ENCODE measurements around the gene CDC42EP2. TPM values are rescaled to one million over a fixed set of nuclear protein-coding genes. Genes with fewer than 3 reads are reported as not detected.

Gene CDC42EP2
- polyA plus RNA-seq, 1 donor (not counting 4 experiments of a cell fraction or from before 2014, with no cell fraction given) = 6.1 TPM

DNA sequence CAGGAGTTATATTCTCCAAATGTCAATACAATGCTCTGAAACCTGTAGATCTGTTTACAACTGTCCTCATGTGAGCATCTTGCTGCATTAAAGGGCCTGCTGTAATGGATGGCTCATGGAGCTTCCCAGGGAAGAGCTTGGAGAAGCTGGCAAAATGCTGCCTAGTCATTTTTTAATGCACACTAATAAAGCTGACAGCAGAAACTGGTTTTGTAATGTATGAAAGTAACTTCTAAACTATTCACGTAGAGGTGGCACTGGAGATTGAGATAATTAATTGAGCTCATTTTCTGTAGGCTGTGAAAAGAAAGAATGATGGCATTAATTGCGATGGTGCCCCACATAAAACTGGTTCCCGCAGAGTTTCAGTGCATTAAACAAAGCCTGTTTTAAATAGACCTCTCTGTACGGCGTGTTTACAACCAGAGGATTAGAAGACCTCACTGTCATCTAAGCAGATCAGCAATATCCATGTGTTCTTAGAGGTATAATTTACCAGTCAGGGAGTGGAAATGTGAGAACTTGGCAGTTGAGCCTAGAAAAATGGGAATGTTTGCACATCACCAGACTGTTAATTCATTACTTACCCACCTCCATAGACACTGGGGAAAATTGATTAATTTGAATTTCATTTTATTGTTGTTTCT lies 36.9 kb upstream of the CDC42EP2 start:
- Histone ChIP-seq H3K4me3 (ENCODE audit: control insufficient read depth in 2 of 3, extremely low read depth in 1 of 3, insufficient read depth in 2 of 3, low read depth in 1 of 3, low read length in 3 of 3) (no peak overlapping the region), H3K4me1 (ENCODE audit: control insufficient read depth, extremely low read depth, insufficient read depth, low read length) (peaks cover 27% of the 10 kb centered on the region), H3K27ac (ENCODE audit: control insufficient read depth, insufficient read depth, low read length) (no peak overlapping the region), H3K79me2 (ENCODE audit: control insufficient read depth, insufficient read depth, low read length) (no peaks in the 10 kb centered on the region), H3K27me3 (ENCODE audit: control insufficient read depth, extremely low read depth, insufficient read depth, low read length) (no peaks in the 10 kb centered on the region), H3K4me2 (ENCODE audit: control insufficient read depth, extremely low read depth, insufficient read depth, low read depth, low read length) (no peak overlapping the region), H3K9ac (ENCODE audit: control insufficient read depth, extremely low read depth, insufficient read depth, low read length) (no peak overlapping the region), H2AFZ (ENCODE audit: control insufficient read depth, low read length) (no peak overlapping the region), H4K20me1 (ENCODE audit: control insufficient read depth, extremely low read depth, insufficient read depth, low read length) (no peaks in the 10 kb centered on the region), H3K36me3 (ENCODE audit: control insufficient read depth in 2 of 2, extremely low read depth in 1 of 2, insufficient read depth in 2 of 2, low read length in 2 of 2) (peaks cover 9 to 28% of the 10 kb centered on the region in 2 experiments), H3K9me3 (ENCODE audit: control insufficient read depth, low read depth, low read length) (no peaks in the 10 kb centered on the region), H3K9me1 (ENCODE audit: control insufficient read depth, extremely low read depth, insufficient read depth, low read length) (no peaks in the 10 kb centered on the region)
- DNase-seq (ENCODE audit: low read depth, low spot score) (no peak), FAIRE-seq (no peak)
- dilution Hi-C loops (cut with MboI; ENCODE audit: extremely low pct_ligation_motif_present, low sequenced_read_pairs) = no loop called here
- TF ChIP-seq EZH2 (IDR thresholded peaks at IDR 0.05; ENCODE audit: low read length) (no peak), CTCF (optimal IDR thresholded peaks at IDR 0.05 in 1 of 3, IDR thresholded peaks at IDR 0.05 in 1 of 3, conservative IDR thresholded peaks at IDR 0.05 in 1 of 3; ENCODE audit: extremely low read depth in 1 of 3, insufficient read depth in 2 of 3, low read length in 3 of 3) (no peak)

DNA sequence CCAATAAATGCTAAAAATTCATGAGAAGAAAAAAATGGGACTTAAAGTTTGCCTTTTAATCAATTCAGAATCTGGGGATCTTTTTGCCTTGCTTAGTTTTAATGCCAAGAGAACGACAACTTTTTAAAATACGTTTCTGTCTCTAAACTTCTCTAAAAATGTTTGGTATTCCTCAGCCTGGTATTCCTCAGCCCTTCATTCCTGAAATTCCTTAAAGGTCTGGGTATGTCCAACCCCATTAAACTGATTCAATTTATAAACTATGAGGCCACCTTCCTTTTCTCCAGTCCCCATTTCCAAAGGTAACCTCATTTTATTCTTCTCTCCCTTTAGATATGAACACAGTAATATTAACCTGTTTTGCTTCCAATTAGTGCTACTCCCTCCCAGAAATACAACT lies 36.3 kb upstream of the CDC42EP2 start:
- H3K9me3 ChIP-seq (ENCODE audit: control insufficient read depth, low read depth, low read length) = no peaks in the 10 kb centered on the region
- H3K79me2 ChIP-seq (ENCODE audit: control insufficient read depth, insufficient read depth, low read length) = no peaks in the 10 kb centered on the region
- H3K9me1 ChIP-seq (ENCODE audit: control insufficient read depth, extremely low read depth, insufficient read depth, low read length) = no peaks in the 10 kb centered on the region
- no peak overlapping the region for H3K9ac ChIP-seq (ENCODE audit: control insufficient read depth, extremely low read depth, insufficient read depth, low read length)
- H3K4me2 ChIP-seq (ENCODE audit: control insufficient read depth, extremely low read depth, insufficient read depth, low read depth, low read length) = no peak overlapping the region
- H2AFZ ChIP-seq (ENCODE audit: control insufficient read depth, low read length) = no peak overlapping the region
- DNase-seq (ENCODE audit: low read depth, low spot score) (no peak), FAIRE-seq (no peak)
- H3K36me3 ChIP-seq (ENCODE audit: control insufficient read depth in 2 of 2, extremely low read depth in 1 of 2, insufficient read depth in 2 of 2, low read length in 2 of 2) = peaks cover 9 to 33% of the 10 kb centered on the region in 2 experiments
- TF ChIP-seq CTCF (optimal IDR thresholded peaks at IDR 0.05 in 1 of 3, IDR thresholded peaks at IDR 0.05 in 1 of 3, conservative IDR thresholded peaks at IDR 0.05 in 1 of 3; ENCODE audit: extremely low read depth in 1 of 3, insufficient read depth in 2 of 3, low read length in 3 of 3) (no peak), EZH2 (IDR thresholded peaks at IDR 0.05; ENCODE audit: low read length) (no peak)
- no peak overlapping the region for H3K4me3 ChIP-seq (ENCODE audit: control insufficient read depth in 2 of 3, extremely low read depth in 1 of 3, insufficient read depth in 2 of 3, low read depth in 1 of 3, low read length in 3 of 3)
- no peaks in the 10 kb centered on the region for H4K20me1 ChIP-seq (ENCODE audit: control insufficient read depth, extremely low read depth, insufficient read depth, low read length)
- no peaks in the 10 kb centered on the region for H3K27me3 ChIP-seq (ENCODE audit: control insufficient read depth, extremely low read depth, insufficient read depth, low read length)
- H3K4me1 ChIP-seq (ENCODE audit: control insufficient read depth, extremely low read depth, insufficient read depth, low read length) = peaks cover 27% of the 10 kb centered on the region
- dilution Hi-C loops (cut with MboI; ENCODE audit: extremely low pct_ligation_motif_present, low sequenced_read_pairs) = no loop called here
- peak overlapping the region; percentile 68 for H3K27ac ChIP-seq (ENCODE audit: control insufficient read depth, insufficient read depth, low read length)

Measured in keratinocyte (primary cell).